H9 (cell line): Measurements from ENCODE around the gene NEURL4. TPM values are rescaled to one million over a fixed set of nuclear protein-coding genes. Genes with fewer than 3 reads are reported as not detected.

Experiments
- DNase-seq: peaks from one replicate; pipeline ENCODE4 v3.0.0-alpha.2; 2017
- H2AFZ ChIP-seq: one replicate; pipeline ENCODE4 v1.6.1; 2013; ENCODE audit warnings: mild to moderate bottlenecking, low read length, control low read depth, moderate library complexity
- H2AK5ac ChIP-seq: 2 replicates; pipeline ENCODE4 v1.6.1; 2013; ENCODE audit warnings: low read length, control low read depth, mixed read lengths; ENCODE audit not compliant: insufficient read length
- H2BK120ac ChIP-seq: one replicate; pipeline ENCODE4 v1.6.1; 2013; ENCODE audit warnings: low read depth, mild to moderate bottlenecking, low read length, control low read depth, inconsistent platforms; ENCODE audit not compliant: poor library complexity, severe bottlenecking
- H2BK12ac ChIP-seq: 2 replicates; pipeline ENCODE4 v1.6.1; 2013; ENCODE audit warnings: low read length, control low read depth, mixed read lengths, low read depth; ENCODE audit not compliant: insufficient read length
- H2BK15ac ChIP-seq: 2 replicates; pipeline ENCODE4 v1.6.1; 2013; ENCODE audit warnings: low read depth, low read length, control low read depth
- H2BK20ac ChIP-seq: one replicate; pipeline ENCODE4 v1.6.1; 2013; ENCODE audit warnings: low read depth, mild to moderate bottlenecking, low read length, control low read depth, inconsistent platforms; ENCODE audit not compliant: poor library complexity, severe bottlenecking
- H2BK5ac ChIP-seq: 2 replicates; pipeline ENCODE4 v1.6.1; 2013; ENCODE audit warnings: low read length, control low read depth, mixed read lengths; ENCODE audit not compliant: insufficient read length
- H3K14ac ChIP-seq: 2 replicates; pipeline ENCODE4 v1.6.1; 2013; ENCODE audit warnings: low read length, control low read depth; ENCODE audit not compliant: insufficient read depth
- H3K18ac ChIP-seq: 2 replicates; pipeline ENCODE4 v1.6.1; 2013; ENCODE audit warnings: low read depth, mild to moderate bottlenecking, mixed read lengths, low read length, control low read depth; ENCODE audit not compliant: insufficient read length
- H3K23ac ChIP-seq: 2 replicates; pipeline ENCODE4 v1.6.1; 2013; ENCODE audit warnings: low read length, control low read depth, mixed read lengths, low read depth; ENCODE audit not compliant: insufficient read length
- H3K23me2 ChIP-seq: 2 replicates; pipeline ENCODE4 v1.6.1; 2013; ENCODE audit warnings: low read depth, mild to moderate bottlenecking, mixed read lengths, low read length, control low read depth; ENCODE audit not compliant: insufficient read length, poor library complexity, severe bottlenecking
- H3K27ac ChIP-seq: 2 replicates; pipeline ENCODE4 v1.5.1; 2013; ENCODE audit warnings: low read length, control low read depth, mixed read lengths, low read depth; ENCODE audit not compliant: insufficient read length
- H3K27me3 ChIP-seq: 2 replicates; pipeline ENCODE4 v1.6.1; 2013; ENCODE audit warnings: low read length, control low read depth, inconsistent platforms; ENCODE audit not compliant: insufficient read depth
- H3K4ac ChIP-seq: 2 replicates; pipeline ENCODE4 v1.6.1; 2013; ENCODE audit warnings: low read depth, mild to moderate bottlenecking, control low read depth, inconsistent platforms, low read length, moderate library complexity
- H3K4me1 ChIP-seq: 2 replicates; pipeline ENCODE4 v1.6.1; 2013; ENCODE audit warnings: low read length, control low read depth, inconsistent platforms; ENCODE audit not compliant: insufficient read depth
- H3K4me2 ChIP-seq: 2 replicates; pipeline ENCODE4 v1.6.1; 2013; ENCODE audit warnings: low read length, control low read depth, mixed read lengths; ENCODE audit not compliant: insufficient read length, insufficient read depth
- H3K56ac ChIP-seq: 2 replicates; pipeline ENCODE4 v1.6.1; 2013; ENCODE audit warnings: low read depth, mild to moderate bottlenecking, mixed read lengths, low read length, control low read depth; ENCODE audit not compliant: insufficient read length
- H3K79me1 ChIP-seq: 2 replicates; pipeline ENCODE4 v1.6.1; 2013; ENCODE audit warnings: low read depth, mild to moderate bottlenecking, moderate library complexity, low read length, control low read depth, inconsistent platforms; ENCODE audit not compliant: insufficient read depth, poor library complexity, severe bottlenecking
- H3K79me2 ChIP-seq: 2 replicates; pipeline ENCODE4 v1.6.1; 2013; ENCODE audit warnings: low read length, control low read depth, inconsistent platforms; ENCODE audit not compliant: insufficient read depth
- H3K9ac ChIP-seq: 2 replicates; pipeline ENCODE4 v1.6.1; 2013; ENCODE audit warnings: low read length, control low read depth, mixed read lengths; ENCODE audit not compliant: insufficient read length; ENCODE audit errors: extremely low read depth
- H3K9me3 ChIP-seq: one replicate; pipeline ENCODE4 v1.6.1; 2013; ENCODE audit warnings: low read depth, low read length, inconsistent platforms; ENCODE audit not compliant: control insufficient read depth
- H3T11ph ChIP-seq: one replicate; pipeline ENCODE4 v1.6.1; 2013; ENCODE audit warnings: mild to moderate bottlenecking, low read length, control low read depth, inconsistent platforms
- H4K20me1 ChIP-seq: one replicate; pipeline ENCODE4 v1.6.1; 2013; ENCODE audit not compliant: control insufficient read depth, insufficient read length, insufficient read depth
- H4K5ac ChIP-seq: 2 replicates; pipeline ENCODE4 v1.6.1; 2013; ENCODE audit warnings: low read depth, mild to moderate bottlenecking, mixed read lengths, low read length, control low read depth; ENCODE audit not compliant: insufficient read length
- H4K8ac ChIP-seq: replicated peaks from 2 replicates; pipeline ENCODE4 v1.6.1; 2013; ENCODE audit warnings: low read length, control low read depth, mixed read lengths, low read depth; ENCODE audit not compliant: insufficient read length
- H4K91ac ChIP-seq: 2 replicates; pipeline ENCODE4 v1.6.1; 2013; ENCODE audit warnings: low read depth, mild to moderate bottlenecking, moderate library complexity, mixed read lengths, low read length, control low read depth; ENCODE audit not compliant: insufficient read length
- H3K27ac Mint-ChIP-seq, 3 experiments: 2 replicates in 2 of 3; 3 replicates in 1 of 3; pipeline ENCODE4 v1.8.0; 2020 to 2021; ENCODE audit warnings: mixed read lengths in 3 of 3, mild to moderate bottlenecking in 1 of 3, moderate library complexity in 1 of 3
- H3K27me3 Mint-ChIP-seq: 2 replicates; pipeline ENCODE4 v1.8.0; 2021; ENCODE audit warnings: low read depth, mild to moderate bottlenecking, moderate library complexity, mixed read lengths
- H3K36me3 Mint-ChIP-seq, 3 experiments: 2 replicates in 2 of 3; 3 replicates in 1 of 3; pipeline ENCODE4 v1.8.0; 2020 to 2021; ENCODE audit warnings: low read depth in 3 of 3, mixed read lengths in 3 of 3; ENCODE audit not compliant: insufficient read depth in 1 of 3
- H3K4me1 Mint-ChIP-seq, 2 experiments: 2 replicates each; pipeline ENCODE4 v1.8.0; 2020; ENCODE audit warnings: mixed read lengths in 2 of 2
- H3K4me3 Mint-ChIP-seq, 2 experiments: 2 replicates in 1 of 2; 3 replicates in 1 of 2; pipeline ENCODE4 v1.8.0; 2020 to 2021; ENCODE audit warnings: mild to moderate bottlenecking in 2 of 2, mixed read lengths in 2 of 2, moderate library complexity in 1 of 2
- H3K9me3 Mint-ChIP-seq, 2 experiments: 2 replicates in 1 of 2; 3 replicates in 1 of 2; pipeline ENCODE4 v1.8.0; 2020; ENCODE audit warnings: mild to moderate bottlenecking in 2 of 2, mixed read lengths in 2 of 2, moderate library complexity in 1 of 2
- CTCF ChIP-seq: fragments of 200-600 bp; sonication (generic); conservative IDR thresholded peaks from 3 replicates; pipeline ENCODE4 v1.8.0; 2021; ENCODE audit warnings: antibody characterized with exemption, mild to moderate bottlenecking
- WGBS: extraction: QIAGEN DNeasy Blood & Tissue Kit; methylation state at CpG from one replicate; pipeline ENCODE4 v1.1.7; 2013; ENCODE audit warnings: missing lambda C conversion rate, low lambda C conversion rate, mixed read lengths; ENCODE audit not compliant: insufficient read length; ENCODE audit errors: extremely low coverage; 5-methylcytosine and 5-hydroxymethylcytosine counted together
- total RNA-seq: library from RNA; stranded (reverse); gene quantifications from 2 replicates; pipeline ENCODE4 v1.2.1, GENCODE V29; 2021

The NEURL4 gene
- total RNA-seq, 1 experiment from 2014 or later: 54.8 TPM

- Histone ChIP-seq H2BK12ac (no peak overlapping the region), H2BK120ac (no peak overlapping the region), H3K23me2 (peaks cover 4% of the 10 kb centered on the region), H4K20me1 (no peaks in the 10 kb centered on the region), H4K5ac (no peak overlapping the region), H4K91ac (no peak overlapping the region), H3K9ac (no peak overlapping the region), H3K27ac (no peak overlapping the region), H4K8ac (no peak overlapping the region), H3K56ac (no peak overlapping the region), H3K4me1 (peaks cover 4% of the 10 kb centered on the region; the same call in 1 of the 2 replicates), H3K14ac (no peak overlapping the region), H3K23ac (no peak overlapping the region), H2BK5ac (no peak overlapping the region), H3K4ac (no peak overlapping the region), H2AFZ (no peak overlapping the region), H2BK15ac (no peak overlapping the region), H3K27me3 (peaks cover 2% of the 10 kb centered on the region), H3K79me2 (no peaks in the 10 kb centered on the region), H3K79me1 (no peaks in the 10 kb centered on the region), H3K18ac (no peak overlapping the region), H3T11ph (no peak overlapping the region), H3K9me3 (no peaks in the 10 kb centered on the region), H3K4me2 (no peak overlapping the region), H2AK5ac (no peak overlapping the region), H2BK20ac (no peak overlapping the region)
- no peak overlapping the region for H3K27ac Mint-ChIP-seq
- no peak for TF ChIP-seq CTCF
- peak overlapping the region in 1 of 2 experiments; percentile 38; a peak in 1 of 5 replicates for H3K4me3 Mint-ChIP-seq
- peaks cover 14 to 31% of the 10 kb centered on the region in 2 experiments for H3K4me1 Mint-ChIP-seq
- peaks cover 56% of the 10 kb centered on the region for H3K27me3 Mint-ChIP-seq
- peaks cover 3% of the 10 kb centered on the region in 2 experiments; a peak in 3 of 5 replicates for H3K9me3 Mint-ChIP-seq
- no peak for DNase-seq
- no CpG with 5 or more reads among the region's 6 CpGs for WGBS
- peaks cover 0 to 4% (median 3%) of the 10 kb centered on the region in 3 experiments; a peak in 3 of 7 replicates for H3K36me3 Mint-ChIP-seq
Observed at GRCh38 chr17:7292729-7293128, 36.4 kb downstream of the NEURL4 start.
